GM13976 (cell line): ENCODE results near the gene SLFN12.

ENCODE experiments used
- DNase-seq: peaks from one replicate; pipeline ENCODE4 v3.0.0; 2012; ENCODE audit warnings: low spot score
- in situ Hi-C: fragments of 300-500 bp; cut with MboI; formaldehyde crosslinking; loops from one replicate; pipeline ENCODE4 v1.12.0; 2022; ENCODE audit warnings: low sequenced_read_pairs, mixed read lengths, inconsistent platforms; ENCODE audit not compliant: unreplicated experiment
- TF ChIP-seq, protein P1 (sequence below): IDR thresholded peaks from 2 replicates; pipeline ENCODE4 v1.5.1; 2012; ENCODE audit warnings: borderline replicate concordance, mild to moderate bottlenecking; ENCODE audit not compliant: insufficient read depth; ENCODE audit errors: extremely low read depth, missing control alignments, control extremely low read depth

Gene SLFN12

DNA sequence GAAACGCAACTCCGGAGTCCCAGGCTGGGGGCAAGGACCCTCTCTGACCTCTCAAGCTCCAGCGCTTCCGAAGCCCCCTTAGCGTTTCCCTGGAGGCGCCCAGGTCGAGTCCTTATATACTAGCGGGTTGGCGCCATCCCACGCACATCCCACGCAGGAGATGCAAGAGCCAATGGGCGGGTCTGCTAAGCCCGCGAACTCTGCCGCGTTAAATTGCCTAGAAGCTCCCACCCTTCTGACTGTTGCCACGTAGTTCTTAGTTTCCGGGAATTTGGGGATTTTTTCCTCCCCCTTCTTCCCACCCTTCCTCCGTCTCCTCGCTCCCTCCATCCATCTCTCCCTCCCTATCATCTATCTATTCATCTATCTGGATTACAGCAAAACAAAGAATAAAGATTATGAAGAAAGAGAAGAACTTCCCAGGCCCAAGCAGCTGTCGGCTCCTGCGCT, 58.7 kb downstream of the SLFN12 start, which contains the start of gene SLFN11:
Gene SLFN11 (minus strand): TSS at position 88 of the 450 bp plus-strand sequence. CDS start 9,814 bp downstream, outside the sequence.
- peak; percentile 87 for DNase-seq
- TF ChIP-seq, protein P1, sequence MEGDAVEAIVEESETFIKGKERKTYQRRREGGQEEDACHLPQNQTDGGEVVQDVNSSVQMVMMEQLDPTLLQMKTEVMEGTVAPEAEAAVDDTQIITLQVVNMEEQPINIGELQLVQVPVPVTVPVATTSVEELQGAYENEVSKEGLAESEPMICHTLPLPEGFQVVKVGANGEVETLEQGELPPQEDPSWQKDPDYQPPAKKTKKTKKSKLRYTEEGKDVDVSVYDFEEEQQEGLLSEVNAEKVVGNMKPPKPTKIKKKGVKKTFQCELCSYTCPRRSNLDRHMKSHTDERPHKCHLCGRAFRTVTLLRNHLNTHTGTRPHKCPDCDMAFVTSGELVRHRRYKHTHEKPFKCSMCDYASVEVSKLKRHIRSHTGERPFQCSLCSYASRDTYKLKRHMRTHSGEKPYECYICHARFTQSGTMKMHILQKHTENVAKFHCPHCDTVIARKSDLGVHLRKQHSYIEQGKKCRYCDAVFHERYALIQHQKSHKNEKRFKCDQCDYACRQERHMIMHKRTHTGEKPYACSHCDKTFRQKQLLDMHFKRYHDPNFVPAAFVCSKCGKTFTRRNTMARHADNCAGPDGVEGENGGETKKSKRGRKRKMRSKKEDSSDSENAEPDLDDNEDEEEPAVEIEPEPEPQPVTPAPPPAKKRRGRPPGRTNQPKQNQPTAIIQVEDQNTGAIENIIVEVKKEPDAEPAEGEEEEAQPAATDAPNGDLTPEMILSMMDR, result no peak
- in situ Hi-C loops, result no loop called here

GRCh38 chr17:35372846-35373533, 59.3 kb downstream of the SLFN12 start:
- TF ChIP-seq, protein P1, result no peak
- in situ Hi-C loops, result no loop called here
- DNase-seq, result no peak

DNA sequence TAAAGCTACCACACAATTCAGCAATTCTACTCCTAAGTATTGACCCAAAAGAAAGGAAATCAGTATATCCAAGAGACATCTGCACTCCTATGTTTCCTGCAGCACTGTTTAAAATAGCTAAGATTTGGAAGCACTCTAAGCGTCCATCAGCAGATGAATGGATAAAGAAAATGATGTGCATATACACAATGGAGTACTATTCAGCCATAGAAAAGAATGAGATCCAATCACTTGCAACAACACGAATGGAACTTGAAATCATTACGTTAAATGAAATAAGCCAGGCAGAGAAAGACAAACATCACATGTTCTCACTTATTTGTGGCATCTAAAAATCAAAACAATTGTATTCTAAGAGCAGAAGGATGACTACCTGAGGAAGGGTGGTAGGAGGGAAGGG, 60.4 kb downstream of the SLFN12 start:
- in situ Hi-C loops, result no loop called here
- TF ChIP-seq, protein P1, result no peak
- no peak for DNase-seq

GRCh38 chr17:35368081-35368830, 64.0 kb downstream of the SLFN12 start:
- TF ChIP-seq, protein P1, result no peak
- DNase-seq, result peak; percentile 70
- in situ Hi-C loops, result no loop called here

DNA sequence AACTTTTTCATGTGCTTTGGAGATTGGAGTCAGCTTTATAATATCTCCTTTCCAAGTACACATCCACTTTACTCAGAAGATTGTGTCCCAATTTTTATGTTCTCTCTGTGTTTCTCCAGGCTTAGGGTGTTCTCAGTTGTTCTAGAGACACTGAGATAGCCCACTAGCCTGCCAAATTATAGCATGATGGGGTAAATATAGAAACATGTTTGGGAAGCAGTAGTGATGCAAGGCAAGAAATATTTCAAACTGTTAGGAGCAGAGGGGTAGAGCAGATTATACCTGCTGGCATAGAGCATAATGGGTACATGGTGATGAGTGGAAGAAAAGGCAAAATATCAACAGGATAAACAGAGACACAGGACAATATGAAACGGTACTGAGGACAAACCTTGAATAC, 71.3 kb downstream of the SLFN12 start:
- no peak for DNase-seq
- in situ Hi-C loops, result no loop called here
- TF ChIP-seq, protein P1, result no peak
